ENCODE results near the gene PLCB1.

Gene PLCB1

GRCh38 chr20:8489094-8489883 is 357.2 kb downstream of the PLCB1 start:
- Histone ChIP-seq H4K20me1 (ENCODE audit: insufficient read depth, low read length, poor library complexity, severe bottlenecking) (no peaks in the 10 kb centered on the region), H3K4me3 (ENCODE audit: low read length, poor library complexity, severe bottlenecking) (no peak overlapping the region), H3K4me1 (ENCODE audit: insufficient read depth, low read length, poor library complexity, severe bottlenecking) (peaks cover 6% of the 10 kb centered on the region), H3K9ac (ENCODE audit: low read depth, low read length, poor library complexity, severe bottlenecking) (no peak overlapping the region), H3F3A (ENCODE audit: low read depth) (no peaks in the 10 kb centered on the region), H3K27me3 (ENCODE audit: insufficient read depth, low read length, poor library complexity, severe bottlenecking) (no peaks in the 10 kb centered on the region), H3K36me3 (ENCODE audit: insufficient read depth, low read length) (no peaks in the 10 kb centered on the region), H2AFZ (ENCODE audit: low read length) (no peak overlapping the region), H3K79me2 (ENCODE audit: insufficient read depth, low read length) (no peaks in the 10 kb centered on the region), H3K9me2 (replicated peaks; ENCODE audit: low read depth, low read length) (no peaks in the 10 kb centered on the region), H3K9me3 (ENCODE audit: insufficient read depth, low read depth, low read length) (peaks cover 8% of the 10 kb centered on the region; the same call in 1 of the 2 replicates), H3K4me2 (ENCODE audit: low read depth, low read length, poor library complexity, severe bottlenecking) (no peak overlapping the region)
- TF ChIP-seq EZH2phosphoT487 (IDR thresholded peaks at IDR 0.05; ENCODE audit: borderline replicate concordance) (no peak), CTCF (conservative IDR thresholded peaks at IDR 0.05; ENCODE audit: low read length) (no peak)

DNA sequence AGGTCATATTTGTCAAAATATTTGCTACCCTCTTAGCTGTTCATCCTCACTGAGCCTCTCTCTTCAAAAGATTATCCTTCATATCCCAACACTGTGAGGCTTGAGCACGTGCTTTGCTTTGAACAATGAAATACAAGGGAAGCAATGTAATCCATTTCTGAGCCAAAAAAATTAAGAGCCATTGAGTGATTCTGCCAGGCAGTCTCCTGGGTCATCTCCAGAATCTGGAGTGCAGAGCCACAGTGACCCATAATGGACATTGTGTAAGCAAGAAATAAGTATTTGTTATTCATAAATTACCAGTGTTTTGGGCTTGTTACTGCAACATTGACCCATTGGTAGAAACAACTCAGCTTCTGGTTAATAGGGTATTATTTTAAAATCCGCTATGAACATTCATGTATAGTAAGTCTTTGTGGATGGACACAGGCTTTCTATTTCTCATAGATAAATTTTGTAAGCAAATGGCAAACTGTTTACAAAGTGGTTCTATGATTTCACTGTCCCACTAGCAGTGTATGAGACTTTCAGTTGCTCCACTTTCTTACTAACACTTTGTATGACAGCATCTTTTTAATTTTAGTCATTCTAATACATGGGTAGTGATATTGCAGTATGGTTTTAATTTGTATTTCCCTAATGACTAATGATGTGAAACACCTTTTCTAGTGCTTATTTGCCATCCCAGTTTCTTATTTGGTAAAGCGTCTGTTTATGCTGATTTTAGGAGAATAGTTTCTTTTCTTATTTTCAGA is 358.2 kb downstream of the PLCB1 start:
- H2AFZ ChIP-seq (ENCODE audit: low read length), result no peak overlapping the region
- H4K20me1 ChIP-seq (ENCODE audit: insufficient read depth, low read length, poor library complexity, severe bottlenecking), result no peaks in the 10 kb centered on the region
- H3K4me3 ChIP-seq (ENCODE audit: low read length, poor library complexity, severe bottlenecking), result no peak overlapping the region
- H3K9me3 ChIP-seq (ENCODE audit: insufficient read depth, low read depth, low read length), result peaks cover 8% of the 10 kb centered on the region; the same call in 1 of the 2 replicates
- no peak overlapping the region for H3K9ac ChIP-seq (ENCODE audit: low read depth, low read length, poor library complexity, severe bottlenecking)
- H3K36me3 ChIP-seq (ENCODE audit: insufficient read depth, low read length), result no peaks in the 10 kb centered on the region
- no peaks in the 10 kb centered on the region for H3K79me2 ChIP-seq (ENCODE audit: insufficient read depth, low read length)
- TF ChIP-seq EZH2phosphoT487 (IDR thresholded peaks at IDR 0.05; ENCODE audit: borderline replicate concordance) (no peak), CTCF (conservative IDR thresholded peaks at IDR 0.05; ENCODE audit: low read length) (no peak)
- no peaks in the 10 kb centered on the region for H3F3A ChIP-seq (ENCODE audit: low read depth)
- H3K27me3 ChIP-seq (ENCODE audit: insufficient read depth, low read length, poor library complexity, severe bottlenecking), result no peaks in the 10 kb centered on the region
- peaks cover 5% of the 10 kb centered on the region for H3K4me1 ChIP-seq (ENCODE audit: insufficient read depth, low read length, poor library complexity, severe bottlenecking)
- H3K4me2 ChIP-seq (ENCODE audit: low read depth, low read length, poor library complexity, severe bottlenecking), result no peak overlapping the region
- H3K9me2 ChIP-seq (replicated peaks; ENCODE audit: low read depth, low read length), result no peaks in the 10 kb centered on the region

- no peaks in the 10 kb centered on the region for H3F3A ChIP-seq (ENCODE audit: low read depth)
- no peaks in the 10 kb centered on the region for H3K79me2 ChIP-seq (ENCODE audit: insufficient read depth, low read length)
- no peaks in the 10 kb centered on the region for H3K9me2 ChIP-seq (replicated peaks; ENCODE audit: low read depth, low read length)
- H3K4me1 ChIP-seq (ENCODE audit: insufficient read depth, low read length, poor library complexity, severe bottlenecking), result peaks cover 5% of the 10 kb centered on the region
- no peak for TF ChIP-seq CTCF (conservative IDR thresholded peaks at IDR 0.05; ENCODE audit: low read length)
- TF ChIP-seq EZH2phosphoT487 (IDR thresholded peaks at IDR 0.05; ENCODE audit: borderline replicate concordance), result no peak
- H3K9me3 ChIP-seq (ENCODE audit: insufficient read depth, low read depth, low read length), result no peaks in the 10 kb centered on the region
- H3K36me3 ChIP-seq (ENCODE audit: insufficient read depth, low read length), result no peaks in the 10 kb centered on the region
- H3K27me3 ChIP-seq (ENCODE audit: insufficient read depth, low read length, poor library complexity, severe bottlenecking), result no peaks in the 10 kb centered on the region
- H4K20me1 ChIP-seq (ENCODE audit: insufficient read depth, low read length, poor library complexity, severe bottlenecking), result no peaks in the 10 kb centered on the region
- no peak overlapping the region for H2AFZ ChIP-seq (ENCODE audit: low read length)
- H3K4me2 ChIP-seq (ENCODE audit: low read depth, low read length, poor library complexity, severe bottlenecking), result no peak overlapping the region
- no peak overlapping the region for H3K4me3 ChIP-seq (ENCODE audit: low read length, poor library complexity, severe bottlenecking)
- no peak overlapping the region for H3K9ac ChIP-seq (ENCODE audit: low read depth, low read length, poor library complexity, severe bottlenecking)
Observed at GRCh38 chr20:8492173-8492572, 360.1 kb downstream of the PLCB1 start.
